ENCODE data around the gene SLC35E2B. TPM values are rescaled to one million over a fixed set of nuclear protein-coding genes. Genes with fewer than 3 reads are reported as not detected.

The SLC35E2B gene
- total and polyA plus RNA-seq, 2 of the 13 experiments (the other 11 are each of a cell fraction or from before 2014, with no cell fraction given): 14.1 to 19.7 TPM

GRCh38 chr1:1614204-1614953 is 78.2 kb downstream of the SLC35E2B start (continued):
- TF ChIP-seq IRF9 (CRISPR knock-in tag; IDR thresholded peaks at IDR 0.05; ENCODE audit: borderline replicate concordance): no peak
- no peak for TF ChIP-seq SNAPC2 (CRISPR knock-in tag; IDR thresholded peaks at IDR 0.05)
- TF ChIP-seq TEAD3 (CRISPR knock-in tag; optimal IDR thresholded peaks at IDR 0.05; ENCODE audit: borderline replicate concordance): no peak
- TF ChIP-seq ZNF781 (CRISPR knock-in tag; IDR thresholded peaks at IDR 0.05; ENCODE audit: borderline replicate concordance, not compliant biosample characterization): peak; percentile 23
- TF ChIP-seq MIER3 (CRISPR knock-in tag; IDR thresholded peaks at IDR 0.05; ENCODE audit: borderline replicate concordance): no peak
- TF ChIP-seq ZNF556 (CRISPR knock-in tag; IDR thresholded peaks at IDR 0.05; ENCODE audit: borderline replicate concordance): no peak
- TF ChIP-seq HCFC1 (IDR thresholded peaks at IDR 0.05; ENCODE audit: low read depth, low read length): no peak
- no peak for TF ChIP-seq GZF1 (CRISPR knock-in tag; IDR thresholded peaks at IDR 0.05)
- no peak for TF ChIP-seq FLYWCH1 (CRISPR knock-in tag; IDR thresholded peaks at IDR 0.05)
- TF ChIP-seq ZNF777 (CRISPR knock-in tag; IDR thresholded peaks at IDR 0.05): no peak
- TF ChIP-seq CREB3 (CRISPR knock-in tag; IDR thresholded peaks at IDR 0.05): no peak
- no peak for TF ChIP-seq PPARG (CRISPR knock-in tag; conservative IDR thresholded peaks at IDR 0.05)

All from HepG2 (cell line).